ENCODE data around the gene ADGRB3. TPM values are rescaled to one million over a fixed set of nuclear protein-coding genes. Genes with fewer than 3 reads are reported as not detected.

ADGRB3 gene
- total RNA-seq, 1 donor from 2014 or later: 0.20 TPM

- no peak for ATAC-seq
These were observed 74.0 kb downstream of the ADGRB3 start for GRCh38 chr6:68709091-68709490.

- ATAC-seq: no peak
These were observed 74.8 kb downstream of the ADGRB3 start for GRCh38 chr6:68709882-68710281.

- no peak for ATAC-seq
These were observed 75.4 kb downstream of the ADGRB3 start for GRCh38 chr6:68710496-68710895.

- no peak for ATAC-seq
These were observed 75.8 kb downstream of the ADGRB3 start for GRCh38 chr6:68710916-68711315.

GRCh38 chr6:68711386-68712000 lies 76.4 kb downstream of the ADGRB3 start:
- ATAC-seq: no peak

GRCh38 chr6:68716620-68717019 lies 81.5 kb downstream of the ADGRB3 start:
- ATAC-seq: no peak

GRCh38 chr6:68718385-68719073 lies 83.4 kb downstream of the ADGRB3 start:
- no peak for ATAC-seq

- no peak for ATAC-seq
These were observed 84.7 kb downstream of the ADGRB3 start for GRCh38 chr6:68719761-68720160.

- no peak for ATAC-seq
These were observed 87.9 kb downstream of the ADGRB3 start for GRCh38 chr6:68722891-68723527.

- ATAC-seq: no peak
These were observed 89.0 kb downstream of the ADGRB3 start for GRCh38 chr6:68724060-68724459.

GRCh38 chr6:68726337-68726736 lies 91.3 kb downstream of the ADGRB3 start:
- no peak for ATAC-seq

- ATAC-seq: no peak
These were observed 91.9 kb downstream of the ADGRB3 start for GRCh38 chr6:68726992-68727391.

- ATAC-seq: no peak
These were observed 92.6 kb downstream of the ADGRB3 start for GRCh38 chr6:68727699-68728098.

GRCh38 chr6:68728159-68728979 lies 93.3 kb downstream of the ADGRB3 start:
- no peak for ATAC-seq

- no peak for ATAC-seq
These were observed 94.4 kb downstream of the ADGRB3 start for GRCh38 chr6:68729377-68729903.

- ATAC-seq: no peak
These were observed 95.4 kb downstream of the ADGRB3 start for GRCh38 chr6:68730291-68731054.

- ATAC-seq: no peak
These were observed 97.3 kb downstream of the ADGRB3 start for GRCh38 chr6:68732423-68732822.

GRCh38 chr6:68735866-68736265 lies 100.8 kb downstream of the ADGRB3 start:
- ATAC-seq: no peak

GRCh38 chr6:68737061-68737460 lies 102.0 kb downstream of the ADGRB3 start:
- ATAC-seq: no peak

GRCh38 chr6:68738039-68738438 lies 103.0 kb downstream of the ADGRB3 start:
- no peak for ATAC-seq

- ATAC-seq: no peak
These were observed 105.9 kb downstream of the ADGRB3 start for GRCh38 chr6:68740828-68741500.
